IMR-90 (cell line): ENCODE results near the gene SULT1E1. TPM values are rescaled to one million over a fixed set of nuclear protein-coding genes. Genes with fewer than 3 reads are reported as not detected.

ENCODE experiments used
- ATAC-seq: fragments of 200-7000 bp; cut with Tn5 transposase; 2 replicates; pipeline ENCODE4 v1.9.1; 2020; ENCODE audit warnings: low read depth, mild to moderate bottlenecking, moderate library complexity
- BruUV-seq: library from RNA; stranded (reverse); fragments of 400-500 nt; replicated peaks from 2 replicates; lab custom pipeline; 2021; lab: Mats Ljungman, UMichigan
- CTCF ChIA-PET: fragments of 300-600 bp; formaldehyde crosslinking; extraction: SDS; loops from one replicate; lab custom pipeline; 2021; ENCODE audit warnings: antibody characterized with exemption; lab: Yijun Ruan, JAX
- POLR2A ChIA-PET: fragments of 300-600 bp; sonication (Branson Sonifier 250); formaldehyde crosslinking; loops from one replicate; lab custom pipeline; 2022; ENCODE audit warnings: antibody characterized with exemption; ENCODE audit not compliant: unreplicated experiment; lab: Charles Lee
- DNase-seq: peaks from one replicate; pipeline ENCODE4 v3.0.0; 2013
- H2AFZ ChIP-seq: replicated peaks from 2 replicates; pipeline ENCODE3; 2013; ENCODE audit warnings: low read length, mild to moderate bottlenecking; ENCODE audit not compliant: poor library complexity
- H2AK5ac ChIP-seq: 2 replicates; pipeline ENCODE4 v1.6.1; 2013; ENCODE audit warnings: low read depth, low read length, inconsistent platforms
- H2AK9ac ChIP-seq: replicated peaks from 2 replicates; pipeline ENCODE3; 2013; ENCODE audit warnings: mild to moderate bottlenecking, low read depth, low read length, moderate library complexity; ENCODE audit not compliant: poor library complexity
- H2BK120ac ChIP-seq: 2 replicates; pipeline ENCODE4 v1.6.1; 2013; ENCODE audit warnings: low read depth, low read length, inconsistent platforms
- H2BK15ac ChIP-seq: 3 replicates; pipeline ENCODE4 v1.6.1; 2013; ENCODE audit warnings: low read depth, low read length, inconsistent platforms
- H2BK20ac ChIP-seq: 2 replicates; pipeline ENCODE4 v1.6.1; 2013; ENCODE audit warnings: low read depth, mild to moderate bottlenecking, inconsistent platforms, low read length, moderate library complexity
- H2BK5ac ChIP-seq: 2 replicates; pipeline ENCODE4 v1.6.1; 2013; ENCODE audit warnings: mild to moderate bottlenecking, low read depth, low read length, inconsistent platforms; ENCODE audit not compliant: poor library complexity, severe bottlenecking
- H3K14ac ChIP-seq: replicated peaks from 2 replicates; pipeline ENCODE4 v1.6.1; 2013; ENCODE audit warnings: low read depth, low read length, inconsistent platforms
- H3K18ac ChIP-seq: 2 replicates; pipeline ENCODE4 v1.6.1; 2013; ENCODE audit warnings: low read depth, low read length, control low read depth
- H3K23ac ChIP-seq: 2 replicates; pipeline ENCODE4 v1.6.1; 2013; ENCODE audit warnings: low read depth, low read length, inconsistent platforms
- H3K27ac ChIP-seq: 2 replicates; pipeline ENCODE4 v1.5.1; 2013; ENCODE audit warnings: mild to moderate bottlenecking, control low read depth, low read length; ENCODE audit not compliant: insufficient read depth
- H3K27me3 ChIP-seq: 2 replicates; pipeline ENCODE4 v1.6.1; 2013; ENCODE audit warnings: low read length; ENCODE audit not compliant: control insufficient read depth, insufficient read depth
- H3K36me3 ChIP-seq: 2 replicates; pipeline ENCODE4 v1.6.1; 2013; ENCODE audit warnings: low read length, mixed read lengths; ENCODE audit not compliant: control insufficient read depth, insufficient read depth
- H3K4ac ChIP-seq: 2 replicates; pipeline ENCODE4 v1.6.1; 2013; ENCODE audit warnings: low read depth, low read length, inconsistent platforms
- H3K4me1 ChIP-seq: 2 replicates; pipeline ENCODE4 v1.6.1; 2013; ENCODE audit warnings: low read length, mixed read lengths; ENCODE audit not compliant: control insufficient read depth, insufficient read depth
- H3K4me2 ChIP-seq: 2 replicates; pipeline ENCODE4 v1.6.1; 2013; ENCODE audit warnings: low read depth, mild to moderate bottlenecking, control low read depth, low read length, moderate library complexity
- H3K4me3 ChIP-seq: 2 replicates; pipeline ENCODE4 v1.5.1; 2013; ENCODE audit warnings: low read depth, mild to moderate bottlenecking, control low read depth, low read length, moderate library complexity; ENCODE audit not compliant: insufficient read depth
- H3K56ac ChIP-seq: 2 replicates; pipeline ENCODE4 v1.6.1; 2013; ENCODE audit warnings: low read length, inconsistent platforms; ENCODE audit not compliant: insufficient read depth; ENCODE audit errors: extremely low read depth
- H3K79me1 ChIP-seq, 2 experiments: 2 replicates each; pipeline ENCODE4 v1.6.1; 2013; ENCODE audit warnings: low read length in 2 of 2, inconsistent platforms in 1 of 2, low read depth in 1 of 2
- H3K9ac ChIP-seq: 2 replicates; pipeline ENCODE4 v1.6.1; 2013; ENCODE audit warnings: low read depth, low read length, control low read depth
- H3K9me1 ChIP-seq: 2 replicates; pipeline ENCODE4 v1.6.1; 2013; ENCODE audit warnings: low read length, inconsistent platforms; ENCODE audit not compliant: insufficient read depth
- H3K9me3 ChIP-seq: 2 replicates; pipeline ENCODE4 v1.6.1; 2013; ENCODE audit warnings: low read length; ENCODE audit not compliant: control insufficient read depth, insufficient read depth
- H4K20me1 ChIP-seq: 2 replicates; pipeline ENCODE4 v1.6.1; 2013; ENCODE audit warnings: low read length, inconsistent platforms; ENCODE audit not compliant: insufficient read depth
- H4K5ac ChIP-seq: 2 replicates; pipeline ENCODE4 v1.6.1; 2013; ENCODE audit warnings: mild to moderate bottlenecking, low read depth, low read length, control low read depth
- H4K8ac ChIP-seq, 2 experiments: 2 replicates each; pipeline ENCODE4 v1.6.1; 2013; ENCODE audit warnings: low read depth in 2 of 2, low read length in 2 of 2, control low read depth in 1 of 2, inconsistent platforms in 1 of 2
- H4K91ac ChIP-seq: 2 replicates; pipeline ENCODE4 v1.6.1; 2013; ENCODE audit warnings: low read depth, low read length, inconsistent platforms; ENCODE audit not compliant: insufficient read depth
- BHLHE40 ChIP-seq: fragments of 150-350 bp; IDR thresholded peaks from 2 replicates; pipeline ENCODE4 v1.6.1; 2016; ENCODE audit warnings: mild to moderate bottlenecking, low read depth, low read length
- CEBPB ChIP-seq: IDR thresholded peaks from 2 replicates; pipeline ENCODE4 v1.6.1; 2012; ENCODE audit warnings: low read depth, low read length, improper control_type of control experiment
- CHD1 ChIP-seq: IDR thresholded peaks from 2 replicates; pipeline ENCODE4 v1.6.1; 2012; ENCODE audit warnings: low read depth, low read length, improper control_type of control experiment
- FOS ChIP-seq: fragments of 150-350 bp; IDR thresholded peaks from 2 replicates; pipeline ENCODE4 v1.6.1; 2016; ENCODE audit warnings: low read depth, low read length
- MAFK ChIP-seq: IDR thresholded peaks from 2 replicates; pipeline ENCODE4 v1.6.1; 2012; ENCODE audit warnings: low read depth, low read length, improper control_type of control experiment
- MAZ ChIP-seq: IDR thresholded peaks from 2 replicates; pipeline ENCODE4 v1.6.1; 2012; ENCODE audit warnings: low read depth, mild to moderate bottlenecking, low read length, improper control_type of control experiment, moderate library complexity, borderline replicate concordance
- MXI1 ChIP-seq: IDR thresholded peaks from 2 replicates; pipeline ENCODE4 v1.6.1; 2012; ENCODE audit warnings: low read depth, mild to moderate bottlenecking, low read length, moderate library complexity, borderline replicate concordance
- NFE2L2 ChIP-seq: fragments of 150-350 bp; IDR thresholded peaks from 2 replicates; pipeline ENCODE4 v1.6.1; 2016; ENCODE audit warnings: low read depth, mild to moderate bottlenecking, low read length
- POLR2A ChIP-seq: IDR thresholded peaks from 2 replicates; pipeline ENCODE4 v1.6.1; 2012; ENCODE audit warnings: mild to moderate bottlenecking, low read depth, low read length
- RAD21 ChIP-seq: IDR thresholded peaks from 2 replicates; pipeline ENCODE4 v1.6.1; 2012; ENCODE audit warnings: low read length, improper control_type of control experiment
- RCOR1 ChIP-seq: IDR thresholded peaks from 2 replicates; pipeline ENCODE4 v1.6.1; 2012; ENCODE audit warnings: mild to moderate bottlenecking, low read length, improper control_type of control experiment; ENCODE audit not compliant: insufficient replicate concordance
- RFX5 ChIP-seq: IDR thresholded peaks from 2 replicates; pipeline ENCODE4 v1.8.0; 2012; ENCODE audit warnings: low read depth, mild to moderate bottlenecking, low read length, moderate library complexity
- SMC3 ChIP-seq: fragments of 150-350 bp; IDR thresholded peaks from 2 replicates; pipeline ENCODE4 v1.6.1; 2016; ENCODE audit warnings: low read depth, mild to moderate bottlenecking, antibody characterized with exemption, low read length, moderate library complexity
- WGBS, 2 experiments: methylation state at CpG; one replicate each; pipeline versions ENCODE4 v1.1.5 to v1.1.7; 2013; ENCODE audit warnings: missing lambda C conversion rate in 2 of 2; ENCODE audit not compliant: insufficient read length in 1 of 2; ENCODE audit errors: extremely low coverage in 2 of 2; 5-methylcytosine and 5-hydroxymethylcytosine counted together
- dilution Hi-C: fragments of 300-500 bp; cut with HindIII; formaldehyde crosslinking; loops from one replicate; pipeline ENCODE4 v1.14.3; 2018; ENCODE audit warnings: low sequenced_read_pairs; ENCODE audit not compliant: unreplicated experiment
- in situ Hi-C: fragments of 300-500 bp; cut with MboI; formaldehyde crosslinking; loops from 3 replicates; pipeline ENCODE4 v1.14.3; 2019; ENCODE audit warnings: low sequenced_read_pairs, inconsistent platforms, mixed read lengths
- intact Hi-C: fragments of 100-400 bp; cut with micrococcal nuclease; formaldehyde crosslinking; loops from 2 replicates; pipeline ENCODE4 v1.10.0; 2022
- polyA plus RNA-seq, 3 experiments: library from polyadenylated mRNA; depleted of rRNA; stranded (reverse); fragments of >200 nt; gene quantifications; 2 replicates each; pipeline ENCODE4 v1.2.3, GENCODE V29; 2012; ENCODE audit warnings: low replicate concordance in 1 of 3
- total RNA-seq: library from RNA; depleted of rRNA; stranded (reverse); fragments of >200 nt; gene quantifications from 2 replicates; pipeline ENCODE4 v1.2.3, GENCODE V29; 2012
- TF ChIP-seq, protein P1 (sequence below): conservative IDR thresholded peaks from 2 replicates; pipeline ENCODE4 v1.5.1; 2012; ENCODE audit warnings: mild to moderate bottlenecking, low read depth, low read length, improper control_type of control experiment
- TF ChIP-seq, protein P2 (sequence below): fragments of 150-350 bp; IDR thresholded peaks from 2 replicates; pipeline ENCODE4 v1.6.1; 2017; ENCODE audit warnings: mild to moderate bottlenecking, antibody characterized with exemption, low read length, low read depth
- TF ChIP-seq, protein P3 (sequence below): fragments of 150-350 bp; IDR thresholded peaks from 2 replicates; pipeline ENCODE4 v1.6.1; 2016; ENCODE audit warnings: low read depth, mild to moderate bottlenecking, low read length, moderate library complexity, borderline replicate concordance

SULT1E1 gene
- total and polyA plus RNA-seq, 2 of the 4 experiments (the other 2 are of a cell fraction): not detected

DNA sequence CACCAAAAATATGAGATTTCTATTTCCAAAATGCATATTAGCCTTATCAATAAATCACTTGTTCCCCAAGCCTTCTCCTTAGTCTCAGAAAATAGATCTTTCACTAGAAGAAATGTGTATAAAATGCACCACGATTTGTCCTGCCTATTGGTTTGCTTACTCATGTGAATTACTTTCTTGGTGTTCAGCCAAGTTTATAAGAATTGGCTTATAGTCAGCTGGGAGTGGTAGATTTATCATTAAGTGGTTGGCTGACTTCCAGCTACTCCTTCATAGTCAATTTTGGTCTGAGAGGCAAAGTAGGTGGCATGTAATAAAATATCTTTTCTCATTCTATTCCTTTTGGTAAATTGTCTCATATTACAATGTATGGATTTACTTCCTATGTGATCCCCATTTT is 1.3 kb downstream of the SULT1E1 start:
- no peaks in the 10 kb centered on the region for H3K36me3 ChIP-seq
- no peak overlapping the region for H2AFZ ChIP-seq
- ATAC-seq (no peak), DNase-seq (no peak)
- H4K20me1 ChIP-seq: no peaks in the 10 kb centered on the region
- no peak overlapping the region for H3K4me2 ChIP-seq
- BruUV-seq: no TSS peak
- H2BK120ac ChIP-seq: no peak overlapping the region
- H2AK5ac ChIP-seq: no peak overlapping the region
- no peak overlapping the region for H3K56ac ChIP-seq
- no peak for TF ChIP-seq MAZ
- TF ChIP-seq, protein P1, sequence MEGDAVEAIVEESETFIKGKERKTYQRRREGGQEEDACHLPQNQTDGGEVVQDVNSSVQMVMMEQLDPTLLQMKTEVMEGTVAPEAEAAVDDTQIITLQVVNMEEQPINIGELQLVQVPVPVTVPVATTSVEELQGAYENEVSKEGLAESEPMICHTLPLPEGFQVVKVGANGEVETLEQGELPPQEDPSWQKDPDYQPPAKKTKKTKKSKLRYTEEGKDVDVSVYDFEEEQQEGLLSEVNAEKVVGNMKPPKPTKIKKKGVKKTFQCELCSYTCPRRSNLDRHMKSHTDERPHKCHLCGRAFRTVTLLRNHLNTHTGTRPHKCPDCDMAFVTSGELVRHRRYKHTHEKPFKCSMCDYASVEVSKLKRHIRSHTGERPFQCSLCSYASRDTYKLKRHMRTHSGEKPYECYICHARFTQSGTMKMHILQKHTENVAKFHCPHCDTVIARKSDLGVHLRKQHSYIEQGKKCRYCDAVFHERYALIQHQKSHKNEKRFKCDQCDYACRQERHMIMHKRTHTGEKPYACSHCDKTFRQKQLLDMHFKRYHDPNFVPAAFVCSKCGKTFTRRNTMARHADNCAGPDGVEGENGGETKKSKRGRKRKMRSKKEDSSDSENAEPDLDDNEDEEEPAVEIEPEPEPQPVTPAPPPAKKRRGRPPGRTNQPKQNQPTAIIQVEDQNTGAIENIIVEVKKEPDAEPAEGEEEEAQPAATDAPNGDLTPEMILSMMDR: no peak
- TF ChIP-seq POLR2A: no peak
- TF ChIP-seq CHD1: no peak
- TF ChIP-seq SMC3: no peak
- TF ChIP-seq, protein P2, sequence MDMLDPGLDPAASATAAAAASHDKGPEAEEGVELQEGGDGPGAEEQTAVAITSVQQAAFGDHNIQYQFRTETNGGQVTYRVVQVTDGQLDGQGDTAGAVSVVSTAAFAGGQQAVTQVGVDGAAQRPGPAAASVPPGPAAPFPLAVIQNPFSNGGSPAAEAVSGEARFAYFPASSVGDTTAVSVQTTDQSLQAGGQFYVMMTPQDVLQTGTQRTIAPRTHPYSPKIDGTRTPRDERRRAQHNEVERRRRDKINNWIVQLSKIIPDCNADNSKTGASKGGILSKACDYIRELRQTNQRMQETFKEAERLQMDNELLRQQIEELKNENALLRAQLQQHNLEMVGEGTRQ: no peak
- TF ChIP-seq CEBPB: no peak
- no peak for TF ChIP-seq RCOR1
- no peak for TF ChIP-seq NFE2L2
- TF ChIP-seq FOS: no peak
- no peak for TF ChIP-seq RAD21
- TF ChIP-seq BHLHE40: no peak
- TF ChIP-seq RFX5: no peak
- no peak for TF ChIP-seq MAFK
- no peak for TF ChIP-seq MXI1
- TF ChIP-seq, protein P3, sequence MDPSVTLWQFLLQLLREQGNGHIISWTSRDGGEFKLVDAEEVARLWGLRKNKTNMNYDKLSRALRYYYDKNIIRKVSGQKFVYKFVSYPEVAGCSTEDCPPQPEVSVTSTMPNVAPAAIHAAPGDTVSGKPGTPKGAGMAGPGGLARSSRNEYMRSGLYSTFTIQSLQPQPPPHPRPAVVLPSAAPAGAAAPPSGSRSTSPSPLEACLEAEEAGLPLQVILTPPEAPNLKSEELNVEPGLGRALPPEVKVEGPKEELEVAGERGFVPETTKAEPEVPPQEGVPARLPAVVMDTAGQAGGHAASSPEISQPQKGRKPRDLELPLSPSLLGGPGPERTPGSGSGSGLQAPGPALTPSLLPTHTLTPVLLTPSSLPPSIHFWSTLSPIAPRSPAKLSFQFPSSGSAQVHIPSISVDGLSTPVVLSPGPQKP: no peak
- H4K91ac ChIP-seq: no peak overlapping the region
- intact Hi-C loops (no loop called here), in situ Hi-C loops (no loop called here), dilution Hi-C loops (no loop called here)
- H3K4ac ChIP-seq: no peak overlapping the region
- H4K5ac ChIP-seq: no peak overlapping the region
- no peaks in the 10 kb centered on the region for H3K79me1 ChIP-seq
- no peak overlapping the region for H2BK15ac ChIP-seq
- no peak overlapping the region for H3K27ac ChIP-seq
- ChIA-PET CTCF (no interaction called here), POLR2A (no interaction called here)
- no peak overlapping the region for H3K23ac ChIP-seq
- no peak overlapping the region for H4K8ac ChIP-seq
- no peaks in the 10 kb centered on the region for H3K4me1 ChIP-seq
- no peaks in the 10 kb centered on the region for H3K9me3 ChIP-seq
- H3K4me3 ChIP-seq: no peak overlapping the region
- no peak overlapping the region for H2BK20ac ChIP-seq
- H3K9me1 ChIP-seq: no peaks in the 10 kb centered on the region
- H2AK9ac ChIP-seq: no peak overlapping the region
- H3K9ac ChIP-seq: no peak overlapping the region
- no peaks in the 10 kb centered on the region for H3K27me3 ChIP-seq
- H3K14ac ChIP-seq: no peak overlapping the region
- H3K18ac ChIP-seq: no peak overlapping the region
- no CpG with 5 or more reads among the region's 1 CpG for WGBS, 2 experiments
- no peak overlapping the region for H2BK5ac ChIP-seq
